K562 (cell line): ENCODE results near the gene WFIKKN2. TPM values are rescaled to one million over a fixed set of nuclear protein-coding genes. Genes with fewer than 3 reads are reported as not detected.

Source experiments
- DMBX1 ChIP-seq: fragments of 250-450 bp; sonication (Bioruptor Pico); IDR thresholded peaks from 2 replicates; pipeline ENCODE4 v1.8.0; 2022; ENCODE audit warnings: inconsistent platforms, mild to moderate bottlenecking, moderate library complexity, borderline replicate concordance
- KDM5B ChIP-seq: fragments of 200-600 bp; sonication (generic); IDR thresholded peaks from 2 replicates; pipeline ENCODE4 v1.6.1; 2012; ENCODE audit warnings: low read depth, mild to moderate bottlenecking, moderate library complexity, low read length, control low read depth, inconsistent platforms; ENCODE audit not compliant: insufficient replicate concordance
- SMC3 ChIP-seq: conservative IDR thresholded peaks from 2 replicates; pipeline ENCODE4 v1.6.1; 2011; ENCODE audit warnings: low read depth, low read length, improper control_type of control experiment; ENCODE audit not compliant: insufficient read depth
- polyA plus RNA-seq, 8 experiments: library from polyadenylated mRNA; depleted of rRNA in 4 of 8; stranded (reverse) in 5 of 8; unstranded in 3 of 8; fragments of >200 nt; fragmentation: Nextera tagmentation in 2 of 8; fragmentation: Illumina TruSeq in 1 of 8; extraction: Ambion mirVana in 2 of 8; extraction: Trizol in 1 of 8; gene quantifications; 2 replicates each; pipeline versions ENCODE4 v1.2.1 to v1.2.3, GENCODE V29; 2011 to 2014; ENCODE audit warnings: inconsistent platforms in 1 of 8, missing spikeins in 1 of 8
- total RNA-seq, 7 experiments: library from RNA; depleted of rRNA in 6 of 7; stranded (reverse); fragments of >200 nt in 6 of 7; fragmentation: Illumina TruSeq in 2 of 7; extraction: Trizol in 2 of 7; gene quantifications; 2 replicates each; pipeline versions ENCODE4 v1.2.1 to v1.2.3, GENCODE V29; 2011 to 2021; ENCODE audit warnings: low replicate concordance in 1 of 7
- TF ChIP-seq, protein P1 (sequence below): fragments of 250-450 bp; sonication (Bioruptor Pico); IDR thresholded peaks from 2 replicates; pipeline ENCODE4 v1.8.0; 2021; ENCODE audit warnings: moderate library complexity, mild to moderate bottlenecking, inconsistent platforms
- TF ChIP-seq, protein P2 (sequence below), 2 experiments: fragments of 450-650 bp; formaldehyde crosslinking in 1 of 2; IDR thresholded peaks; 2 replicates each; pipeline versions ENCODE4 v1.4.0 to v1.6.1; 2014 to 2020; ENCODE audit warnings: mild to moderate bottlenecking in 2 of 2, borderline replicate concordance in 1 of 2, low read depth in 1 of 2

Gene WFIKKN2
- total and polyA plus RNA-seq, 9 of the 15 experiments (the other 6 are each of a cell fraction or from before 2014, with no cell fraction given), result 0.07 TPM; not detected in 8

DNA sequence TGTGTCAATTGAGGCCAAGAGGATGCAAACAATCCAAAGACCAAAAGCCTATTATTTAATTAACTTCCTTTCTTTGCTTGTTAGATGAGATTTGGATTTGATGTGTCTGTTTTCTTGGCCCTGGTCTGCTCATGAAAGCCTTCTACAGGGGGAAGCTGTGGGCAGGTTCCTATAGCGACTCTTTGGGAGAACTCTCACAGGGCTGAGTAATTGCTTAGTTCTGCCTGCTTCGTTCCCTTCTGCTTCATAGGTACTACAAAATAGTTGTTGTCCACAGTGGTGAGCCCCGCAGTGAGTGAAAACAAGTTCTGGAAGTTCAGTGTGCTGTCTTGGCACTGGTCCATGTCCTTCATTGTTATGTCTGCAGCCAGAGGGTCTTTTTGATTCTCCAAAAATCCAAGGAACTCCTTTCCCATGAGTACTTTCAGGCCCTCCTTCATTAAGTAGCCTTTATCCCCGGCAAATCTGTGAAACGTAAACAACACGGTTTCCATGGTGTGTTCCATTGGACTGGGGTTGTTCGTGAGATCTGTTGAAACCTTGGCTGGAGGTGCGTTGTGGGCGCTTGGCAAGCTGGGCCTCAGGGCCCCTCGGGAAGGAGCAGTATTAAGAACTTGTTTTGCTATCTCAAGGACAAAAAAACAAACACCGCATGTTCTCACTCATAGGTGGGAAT lies 38.1 kb upstream of the WFIKKN2 start (continued):
- TF ChIP-seq SMC3 (no peak), KDM5B (no peak), DMBX1 (CRISPR knock-in tag) (no peak)
- TF ChIP-seq, protein P1, sequence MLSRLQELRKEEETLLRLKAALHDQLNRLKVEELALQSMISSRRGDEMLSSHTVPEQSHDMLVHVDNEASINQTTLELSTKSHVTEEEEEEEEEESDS, result no peak
- TF ChIP-seq, protein P2, sequence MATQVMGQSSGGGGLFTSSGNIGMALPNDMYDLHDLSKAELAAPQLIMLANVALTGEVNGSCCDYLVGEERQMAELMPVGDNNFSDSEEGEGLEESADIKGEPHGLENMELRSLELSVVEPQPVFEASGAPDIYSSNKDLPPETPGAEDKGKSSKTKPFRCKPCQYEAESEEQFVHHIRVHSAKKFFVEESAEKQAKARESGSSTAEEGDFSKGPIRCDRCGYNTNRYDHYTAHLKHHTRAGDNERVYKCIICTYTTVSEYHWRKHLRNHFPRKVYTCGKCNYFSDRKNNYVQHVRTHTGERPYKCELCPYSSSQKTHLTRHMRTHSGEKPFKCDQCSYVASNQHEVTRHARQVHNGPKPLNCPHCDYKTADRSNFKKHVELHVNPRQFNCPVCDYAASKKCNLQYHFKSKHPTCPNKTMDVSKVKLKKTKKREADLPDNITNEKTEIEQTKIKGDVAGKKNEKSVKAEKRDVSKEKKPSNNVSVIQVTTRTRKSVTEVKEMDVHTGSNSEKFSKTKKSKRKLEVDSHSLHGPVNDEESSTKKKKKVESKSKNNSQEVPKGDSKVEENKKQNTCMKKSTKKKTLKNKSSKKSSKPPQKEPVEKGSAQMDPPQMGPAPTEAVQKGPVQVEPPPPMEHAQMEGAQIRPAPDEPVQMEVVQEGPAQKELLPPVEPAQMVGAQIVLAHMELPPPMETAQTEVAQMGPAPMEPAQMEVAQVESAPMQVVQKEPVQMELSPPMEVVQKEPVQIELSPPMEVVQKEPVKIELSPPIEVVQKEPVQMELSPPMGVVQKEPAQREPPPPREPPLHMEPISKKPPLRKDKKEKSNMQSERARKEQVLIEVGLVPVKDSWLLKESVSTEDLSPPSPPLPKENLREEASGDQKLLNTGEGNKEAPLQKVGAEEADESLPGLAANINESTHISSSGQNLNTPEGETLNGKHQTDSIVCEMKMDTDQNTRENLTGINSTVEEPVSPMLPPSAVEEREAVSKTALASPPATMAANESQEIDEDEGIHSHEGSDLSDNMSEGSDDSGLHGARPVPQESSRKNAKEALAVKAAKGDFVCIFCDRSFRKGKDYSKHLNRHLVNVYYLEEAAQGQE (IDR thresholded peaks at IDR 0.05; ENCODE audit: borderline replicate concordance), result no peak
- TF ChIP-seq, protein P2 (CRISPR knock-in tag; IDR thresholded peaks at IDR 0.05; ENCODE audit: low read depth), result no peak
